ENCODE measurements around the gene TTC3.

Gene TTC3

GRCh38 chr21:37224861-37225839, 152.1 kb downstream of the TTC3 start:
- no peak for DNase-seq (ENCODE audit: low read depth)

- DNase-seq (ENCODE audit: low read depth), result no peak
These were observed 153.2 kb downstream of the TTC3 start for GRCh38 chr21:37226041-37226920.

- DNase-seq (ENCODE audit: low read depth), result no peak
These were observed 154.3 kb downstream of the TTC3 start for GRCh38 chr21:37227071-37228002.

GRCh38 chr21:37228003-37228400, 154.9 kb downstream of the TTC3 start:
- DNase-seq (ENCODE audit: low read depth), result no peak

- no peak for DNase-seq (ENCODE audit: low read depth)
These were observed 157.7 kb downstream of the TTC3 start for GRCh38 chr21:37230632-37231248.

GRCh38 chr21:37231249-37231645, 158.2 kb downstream of the TTC3 start:
- DNase-seq (ENCODE audit: low read depth), result no peak

- no peak for DNase-seq (ENCODE audit: low read depth)
These were observed 158.6 kb downstream of the TTC3 start for GRCh38 chr21:37231671-37232070.

- DNase-seq (ENCODE audit: low read depth), result no peak
These were observed 159.4 kb downstream of the TTC3 start for GRCh38 chr21:37232274-37233018.

- no peak for DNase-seq (ENCODE audit: low read depth)
These were observed 160.6 kb downstream of the TTC3 start for GRCh38 chr21:37233551-37234146.

GRCh38 chr21:37237346-37237745, 164.3 kb downstream of the TTC3 start:
- DNase-seq (ENCODE audit: low read depth), result no peak

- DNase-seq (ENCODE audit: low read depth), result no peak
These were observed 164.7 kb downstream of the TTC3 start for GRCh38 chr21:37237764-37238163.

- no peak for DNase-seq (ENCODE audit: low read depth)
These were observed 167.9 kb downstream of the TTC3 start for GRCh38 chr21:37240978-37241377.

- DNase-seq (ENCODE audit: low read depth), result no peak
These were observed 168.4 kb downstream of the TTC3 start for GRCh38 chr21:37241426-37241825.

GRCh38 chr21:37243961-37244360, 170.9 kb downstream of the TTC3 start:
- DNase-seq (ENCODE audit: low read depth), result no peak

- DNase-seq (ENCODE audit: low read depth), result no peak
These were observed 171.5 kb downstream of the TTC3 start for GRCh38 chr21:37244501-37245095.

GRCh38 chr21:37245151-37245550, 172.1 kb downstream of the TTC3 start:
- DNase-seq (ENCODE audit: low read depth), result no peak

GRCh38 chr21:37248298-37248697, 175.2 kb downstream of the TTC3 start:
- no peak for DNase-seq (ENCODE audit: low read depth)

- DNase-seq (ENCODE audit: low read depth), result no peak
These were observed 176.3 kb downstream of the TTC3 start for GRCh38 chr21:37249112-37249904.

GRCh38 chr21:37251294-37251634, 178.2 kb downstream of the TTC3 start:
- DNase-seq (ENCODE audit: low read depth), result no peak

Data from GM04503 (cell line).